Right cardiac atrium (tissue), 5 donors: ENCODE measurements around the gene CDCA4. TPM values are rescaled to one million over a fixed set of nuclear protein-coding genes. Genes with fewer than 3 reads are reported as not detected.
A peak's percentile ranks its signal among the peaks of the same experiment; 100 is the strongest.

ENCODE experiments used
- ATAC-seq, 2 donors: fragments of 200-7000 bp; cut with Tn5 transposase; one replicate each; pipeline versions ENCODE4 v1.8.0 to v1.9.1; 2020; ENCODE audit warnings: moderate library complexity in 2 of 2, mild to moderate bottlenecking in 1 of 2
- DNase-seq, 3 donors: peaks; one replicate each; pipeline ENCODE4 v3.0.0-alpha.2; 2020
- H3K27ac ChIP-seq: one replicate; pipeline ENCODE4 v1.5.1; 2013; ENCODE audit warnings: mild to moderate bottlenecking, low read length, control low read depth, moderate library complexity
- H3K27me3 ChIP-seq: one replicate; pipeline ENCODE4 v1.6.1; 2013; ENCODE audit not compliant: control insufficient read depth, insufficient read depth
- H3K4me1 ChIP-seq: one replicate; pipeline ENCODE4 v1.6.1; 2013; ENCODE audit warnings: low read length; ENCODE audit not compliant: control insufficient read depth, insufficient read depth
- H3K4me3 ChIP-seq: one replicate; pipeline ENCODE4 v1.5.1; 2013; ENCODE audit warnings: low read length, control low read depth
- H3K9me3 ChIP-seq: one replicate; pipeline ENCODE4 v1.6.1; 2013; ENCODE audit warnings: low read length; ENCODE audit not compliant: control insufficient read depth
- WGBS: extraction: QIAGEN DNeasy Blood & Tissue Kit; methylation state at CpG from one replicate; pipeline ENCODE4 v1.1.7; 2013; 5-methylcytosine and 5-hydroxymethylcytosine counted together
- intact Hi-C, 4 donors: fragments of 100-400 bp; cut with DNase I; formaldehyde crosslinking; loops; one replicate each; pipeline versions ENCODE4 v1.11.0 to v1.14.0; 2022 to 2023
- polyA plus RNA-seq: library from polyadenylated mRNA; stranded (reverse); fragments of 200-250 nt; gene quantifications from one replicate; pipeline ENCODE4 v1.2.3, GENCODE V29; 2013
- total RNA-seq, 4 donors: library from RNA; stranded (reverse); fragmentation: NEBNext Ultra II Directional; extraction: Animal tissue kit (Norgen Biotek cat#: 25700); gene quantifications; one replicate each; pipeline ENCODE4 v1.2.1, GENCODE V29; 2021
- donor health status: healthy with polysubstance abuse.
- donor health status: DM: no; HTN: yes; CAD: no.
- donor health status: DM: no; HTN: no; CAD: no.
- donor health status: DM: no; HTN: yes; CAD: no; lungs with severe emphysema.
- donor health status: DM: yes; HTN: yes; CAD: no.

The CDCA4 gene
- total and polyA plus RNA-seq, 5 donors = 2.5 to 3.9 (median 3.1) TPM

DNA sequence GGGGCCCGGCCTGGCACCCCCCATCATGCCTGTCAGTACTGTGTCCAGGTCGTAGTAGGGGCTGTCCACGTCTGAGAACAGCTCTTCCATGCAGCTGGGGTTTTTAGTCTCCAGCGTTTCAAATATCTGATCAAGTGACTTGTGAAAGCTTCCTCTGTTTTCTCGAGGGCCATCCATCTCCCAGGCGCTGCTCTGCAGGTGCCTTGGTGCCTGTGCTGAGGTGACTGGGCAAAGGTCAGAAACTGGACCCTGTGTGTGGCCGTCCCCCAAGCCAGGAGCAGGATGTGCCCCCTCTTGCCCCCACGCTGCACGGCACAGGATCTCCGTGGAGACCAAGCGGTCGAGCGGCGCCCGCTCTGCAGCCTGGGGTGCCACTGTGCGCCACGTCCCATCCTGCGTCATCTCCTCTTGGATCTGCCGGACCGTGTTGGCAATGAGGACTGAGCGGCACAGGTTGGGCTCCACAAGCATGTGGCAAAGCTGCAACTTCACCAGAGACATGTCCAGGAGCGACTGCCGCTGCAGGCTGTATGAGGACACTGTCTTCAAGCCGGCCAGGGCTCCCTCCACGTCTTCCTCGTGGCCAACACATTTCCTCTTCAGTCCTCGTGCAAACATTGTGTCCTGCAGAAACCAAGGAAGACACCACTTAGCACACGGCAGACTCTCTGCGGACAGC is 9.4 kb downstream of the CDCA4 start:
- no peak overlapping the region for H3K27ac ChIP-seq
- H3K27me3 ChIP-seq = no peaks in the 10 kb centered on the region
- ATAC-seq (no peak), DNase-seq (peak in 1 of 3 donors; percentile 49)
- H3K9me3 ChIP-seq = no peaks in the 10 kb centered on the region
- H3K4me3 ChIP-seq = no peak overlapping the region
- H3K4me1 ChIP-seq = no peaks in the 10 kb centered on the region
- WGBS = 81% methylated on average over 29 of the region's 29 CpGs
- intact Hi-C loops = no loop called here

GRCh38 chr14:105010891-105011291 is 10.0 kb downstream of the CDCA4 start:
- Histone ChIP-seq H3K9me3 (no peaks in the 10 kb centered on the region), H3K4me3 (no peak overlapping the region), H3K4me1 (no peaks in the 10 kb centered on the region), H3K27me3 (no peaks in the 10 kb centered on the region), H3K27ac (no peak overlapping the region)
- ATAC-seq = no peak
- DNase-seq = peak in 1 of 3 donors; percentile 53
- WGBS = 82% methylated on average over 17 of the region's 17 CpGs
- intact Hi-C loops = no loop called here

GRCh38 chr14:105010106-105010505 is 10.8 kb downstream of the CDCA4 start:
- ATAC-seq (no peak), DNase-seq (peak in 1 of 3 donors; percentile 5)
- Histone ChIP-seq H3K9me3 (no peaks in the 10 kb centered on the region), H3K4me1 (no peaks in the 10 kb centered on the region), H3K27ac (no peak overlapping the region), H3K4me3 (no peak overlapping the region), H3K27me3 (no peaks in the 10 kb centered on the region)
- intact Hi-C loops = no loop called here
- WGBS = 86% methylated on average over 4 of the region's 4 CpGs

GRCh38 chr14:105007593-105008264 is 13.2 kb downstream of the CDCA4 start:
- no peak for ATAC-seq

DNA sequence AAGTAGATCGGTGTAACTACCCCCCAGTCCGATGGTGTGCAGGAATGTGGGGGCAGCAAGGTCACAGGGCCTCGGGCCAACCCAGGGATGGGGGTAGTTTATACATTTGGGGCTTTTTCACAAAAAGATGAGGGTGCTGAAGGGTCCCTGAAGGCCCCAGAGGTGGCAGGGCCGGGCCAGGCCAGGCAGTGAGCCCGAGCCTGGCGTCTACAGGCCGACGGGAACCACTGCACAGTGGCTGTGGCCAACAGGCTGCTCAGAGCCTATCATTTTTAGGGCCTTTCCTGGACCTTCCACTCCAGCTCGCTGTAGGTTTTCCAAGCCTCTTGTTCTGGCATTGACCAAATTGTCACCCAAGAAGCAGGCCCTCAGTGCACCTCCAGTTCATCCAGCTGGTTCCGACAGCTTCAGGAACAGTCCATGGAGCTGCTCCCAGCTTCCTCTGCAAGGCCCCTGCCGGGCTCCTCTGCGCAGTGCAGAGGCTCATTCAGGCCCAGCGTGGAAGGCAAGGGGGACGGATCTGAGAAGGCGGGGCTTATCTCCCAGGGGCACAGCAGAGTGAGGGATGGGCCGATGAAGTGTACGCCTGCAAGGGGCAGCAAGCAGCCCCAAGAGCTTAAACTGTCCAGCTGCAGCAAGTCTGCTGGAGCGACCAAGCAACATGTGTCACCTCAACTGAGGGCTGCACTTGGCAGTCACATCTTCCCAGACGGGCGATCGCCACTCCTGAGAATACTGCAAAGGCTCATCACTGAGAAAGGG is 13.9 kb downstream of the CDCA4 start:
- ATAC-seq (peak; percentile 29 to 39), DNase-seq (peak in 2 of 3 donors; percentile 47 to 56)
- Histone ChIP-seq H3K4me1 (no peaks in the 10 kb centered on the region), H3K27ac (no peak overlapping the region), H3K9me3 (no peaks in the 10 kb centered on the region), H3K27me3 (no peaks in the 10 kb centered on the region), H3K4me3 (no peak overlapping the region)
- 69% methylated on average over 21 of the region's 21 CpGs for WGBS
- intact Hi-C loops = no loop called here

More at GRCh38 chr14:105007593-105008264, 13.2 kb downstream of the CDCA4 start:
- intact Hi-C loops = no loop called here
- WGBS = 93% methylated on average over 19 of the region's 19 CpGs
- no peaks in the 10 kb centered on the region for H3K9me3 ChIP-seq
- no peak overlapping the region for H3K27ac ChIP-seq
- peak in 1 of 3 donors; percentile 31 for DNase-seq
- no peaks in the 10 kb centered on the region for H3K4me1 ChIP-seq
- no peaks in the 10 kb centered on the region for H3K27me3 ChIP-seq
- H3K4me3 ChIP-seq = no peak overlapping the region

DNA sequence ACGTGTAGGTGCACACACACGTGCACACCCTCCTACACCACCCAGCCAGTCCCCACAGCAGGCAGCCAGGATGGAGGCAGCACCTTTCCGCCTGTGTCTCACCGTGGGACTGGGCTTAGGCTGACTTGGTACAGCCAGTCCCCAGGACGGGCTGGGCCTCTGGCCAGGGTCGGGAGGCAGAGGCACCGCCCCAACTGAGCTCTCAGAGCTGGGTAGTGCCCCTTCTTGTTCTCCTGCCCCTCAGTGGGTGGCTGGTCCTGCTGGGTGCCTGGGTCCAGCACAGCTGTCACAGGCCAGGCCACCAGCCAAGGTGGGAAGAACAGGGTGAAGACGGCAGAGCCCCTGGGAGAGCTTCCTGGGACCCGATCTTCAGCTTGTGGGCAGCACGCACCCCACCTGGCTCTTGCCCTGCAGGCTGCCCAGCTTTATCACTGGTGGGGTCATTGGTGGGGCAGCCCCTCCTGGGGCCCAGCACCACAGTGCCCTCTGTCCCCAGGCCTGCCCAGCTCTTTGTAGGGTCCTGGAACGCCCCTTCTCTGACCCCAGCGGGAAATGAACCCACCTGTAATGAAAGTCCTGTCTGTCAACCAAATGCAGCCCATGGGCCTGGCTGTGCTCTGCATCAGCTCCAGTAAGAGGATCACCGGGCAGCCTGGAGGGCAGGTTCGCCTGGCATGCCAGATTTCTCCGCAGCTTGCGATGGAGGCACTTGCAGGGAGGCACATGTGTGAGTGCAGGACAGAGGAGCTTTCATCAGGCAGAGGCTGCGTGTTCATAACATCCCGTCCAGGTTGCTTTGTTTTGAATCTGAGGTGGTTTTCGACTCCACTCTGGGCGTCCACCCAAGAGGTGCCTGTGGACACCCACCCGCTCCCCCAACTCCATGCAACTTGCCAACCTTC is 14.7 kb downstream of the CDCA4 start:
- ATAC-seq (peak; percentile 17 to 32), DNase-seq (peak in 2 of 3 donors; percentile 15 to 48)
- Histone ChIP-seq H3K9me3 (no peaks in the 10 kb centered on the region), H3K4me3 (no peak overlapping the region), H3K27ac (no peak overlapping the region), H3K4me1 (no peaks in the 10 kb centered on the region), H3K27me3 (no peaks in the 10 kb centered on the region)
- 83% methylated on average over 21 of the region's 21 CpGs for WGBS
- intact Hi-C loops = no loop called here

GRCh38 chr14:105005329-105005928 is 15.5 kb downstream of the CDCA4 start:
- Histone ChIP-seq H3K27me3 (no peaks in the 10 kb centered on the region), H3K9me3 (no peaks in the 10 kb centered on the region), H3K4me1 (no peaks in the 10 kb centered on the region), H3K27ac (no peak overlapping the region), H3K4me3 (no peak overlapping the region)
- ATAC-seq (peak in 1 of 2 donors; percentile 26), DNase-seq (peak in 2 of 3 donors; percentile 34 to 47)
- intact Hi-C loops = no loop called here
- WGBS = 89% methylated on average over 20 of the region's 20 CpGs

- no peak for ATAC-seq
- Histone ChIP-seq H3K27ac (no peak overlapping the region), H3K4me1 (no peaks in the 10 kb centered on the region), H3K4me3 (no peak overlapping the region), H3K27me3 (no peaks in the 10 kb centered on the region), H3K9me3 (no peaks in the 10 kb centered on the region)
- 92% methylated on average over 3 of the region's 3 CpGs for WGBS
- DNase-seq = peak in 1 of 3 donors; percentile 35
- intact Hi-C loops = no loop called here
Observed at GRCh38 chr14:104999361-104999760, 21.5 kb downstream of the CDCA4 start.

DNA sequence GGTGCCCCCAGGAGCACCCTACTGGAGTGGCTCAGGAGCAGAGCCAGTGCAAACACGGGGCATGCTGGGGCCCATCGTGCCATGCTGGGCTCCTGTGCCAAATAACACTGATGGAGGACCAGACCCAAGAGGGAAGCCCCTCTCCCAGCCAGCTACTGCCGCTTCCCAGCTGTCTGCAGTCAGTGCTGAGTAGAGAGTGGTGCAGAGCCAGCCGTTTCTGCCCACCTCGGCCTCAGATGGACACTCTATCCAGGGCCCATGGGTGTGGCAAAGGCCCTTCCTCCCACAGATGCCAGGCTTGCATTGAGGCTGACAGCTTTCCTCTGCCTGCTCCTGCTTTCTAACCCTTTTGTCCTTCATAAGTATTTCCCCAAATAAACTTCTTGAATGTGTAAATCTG is 22.1 kb downstream of the CDCA4 start:
- Histone ChIP-seq H3K9me3 (no peaks in the 10 kb centered on the region), H3K4me1 (no peaks in the 10 kb centered on the region), H3K27ac (no peak overlapping the region), H3K27me3 (no peaks in the 10 kb centered on the region), H3K4me3 (no peak overlapping the region)
- DNase-seq (peak in 1 of 3 donors; percentile 12), ATAC-seq (no peak)
- intact Hi-C loops = no loop called here
- 96% methylated on average over 5 of the region's 5 CpGs for WGBS

DNA sequence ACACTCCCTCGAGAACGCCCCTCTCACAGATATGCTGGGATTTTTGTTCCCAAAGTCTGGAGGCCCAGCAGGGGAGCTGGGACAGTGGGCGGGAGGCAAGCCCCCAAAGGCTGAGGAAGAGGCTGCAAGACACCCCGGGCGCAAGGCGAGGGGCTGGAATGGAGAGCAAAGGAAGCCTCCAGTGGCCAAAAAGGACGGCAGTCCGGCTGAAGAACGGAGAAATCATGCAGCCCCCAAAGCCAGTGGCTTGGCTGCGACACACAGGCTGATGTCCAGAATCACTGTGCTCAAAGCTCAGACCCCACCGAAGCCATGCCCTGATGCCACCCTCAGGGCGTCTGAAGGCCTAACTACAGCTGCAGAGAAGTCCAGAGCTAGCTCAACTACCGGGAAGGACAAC is 24.4 kb downstream of the CDCA4 start:
- WGBS = 83% methylated on average over 13 of the region's 13 CpGs
- Histone ChIP-seq H3K4me1 (no peaks in the 10 kb centered on the region), H3K27ac (no peak overlapping the region), H3K9me3 (no peaks in the 10 kb centered on the region), H3K27me3 (no peaks in the 10 kb centered on the region), H3K4me3 (no peak overlapping the region)
- no peak for ATAC-seq
- DNase-seq = peak in 1 of 3 donors; percentile 9
- intact Hi-C loops = no loop called here
